Activated T-helper 2 cell treated with anti-CD3 and anti-CD28 coated beads, Interferon-gamma antibody, Interleukin-2, Interleukin-4, amounts not matched to agents 10 μg/mL and 5 μg/mL and 100 μg/mL, durations not matched to agents 14 hours and 24 hours and 36 hours (primary cell): Measurements from ENCODE around the gene INPP5F. TPM values are rescaled to one million over a fixed set of nuclear protein-coding genes. Genes with fewer than 3 reads are reported as not detected.
A peak's percentile ranks its signal among the peaks of the same experiment; 100 is the strongest.

ENCODE experiments used
- DNase-seq: peaks from one replicate; pipeline ENCODE4 v3.0.0; 2021; ENCODE audit warnings: low spot score
- H3K27ac Mint-ChIP-seq: one replicate; pipeline ENCODE4 v1.8.0; 2021; ENCODE audit warnings: mixed read lengths
- H3K27me3 Mint-ChIP-seq: one replicate; pipeline ENCODE4 v1.8.0; 2021; ENCODE audit warnings: low read depth, mixed read lengths
- H3K36me3 Mint-ChIP-seq: one replicate; pipeline ENCODE4 v1.8.0; 2021; ENCODE audit warnings: low read depth, mixed read lengths
- H3K4me1 Mint-ChIP-seq: one replicate; pipeline ENCODE4 v1.8.0; 2021; ENCODE audit warnings: low read depth, mixed read lengths
- H3K4me3 Mint-ChIP-seq: one replicate; pipeline ENCODE4 v1.8.0; 2021; ENCODE audit warnings: low read depth, mild to moderate bottlenecking, moderate library complexity, mixed read lengths
- H3K9me3 Mint-ChIP-seq: one replicate; pipeline ENCODE4 v1.8.0; 2021; ENCODE audit warnings: mixed read lengths
- intact Hi-C: fragments of 100-400 bp; cut with micrococcal nuclease; formaldehyde crosslinking; loops from one replicate; pipeline ENCODE4 v1.15.1; 2023
- total RNA-seq: library from RNA; stranded (reverse); gene quantifications from 2 replicates; pipeline ENCODE4 v1.2.3, GENCODE V29; 2022

The INPP5F gene
- total RNA-seq, 1 donor from 2014 or later = 10.2 TPM

DNA sequence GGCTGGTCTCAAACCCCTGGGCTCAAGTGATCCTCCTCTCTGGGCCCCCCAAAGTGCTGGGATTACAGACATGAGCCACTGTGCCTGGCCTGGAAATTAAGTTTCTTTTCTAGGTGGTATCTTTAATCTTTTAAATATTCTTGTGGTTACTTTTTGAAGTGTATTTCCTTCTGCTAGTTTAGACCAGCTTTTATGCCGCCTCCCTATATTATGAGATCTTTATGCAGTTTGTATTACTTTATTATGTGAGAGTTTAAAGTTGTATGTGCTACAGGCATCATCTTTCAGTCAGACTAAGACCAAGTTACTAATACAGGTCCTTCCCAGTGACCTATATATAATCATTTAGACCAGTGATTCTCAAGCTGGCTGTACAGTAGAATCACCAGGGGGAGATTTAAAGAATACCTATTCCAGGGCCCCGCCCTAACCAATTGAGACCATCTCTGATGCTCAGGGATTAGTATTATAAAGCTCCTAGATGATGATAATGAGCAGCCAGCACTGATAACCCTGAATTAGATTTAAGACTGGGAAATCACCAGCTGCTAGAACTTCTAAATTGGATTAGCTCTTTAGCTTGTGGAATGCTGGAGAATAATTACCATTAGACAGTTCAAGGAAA lies 11.3 kb downstream of the INPP5F start:
- intact Hi-C loops = loop anchor here (5.0 kb wide), 1 partner anchor 40 kb away; no protein-coding TSS in a partner anchor
- Mint-ChIP-seq H3K9me3 (no peaks in the 10 kb centered on the region), H3K27me3 (no peaks in the 10 kb centered on the region), H3K27ac (no peak overlapping the region), H3K4me1 (peaks cover 23% of the 10 kb centered on the region), H3K36me3 (no peaks in the 10 kb centered on the region), H3K4me3 (no peak overlapping the region)
- DNase-seq = no peak

GRCh38 chr10:119737823-119738222 lies 12.0 kb downstream of the INPP5F start:
- DNase-seq = no peak
- Mint-ChIP-seq H3K27me3 (no peaks in the 10 kb centered on the region), H3K4me3 (no peak overlapping the region), H3K36me3 (no peaks in the 10 kb centered on the region), H3K27ac (no peak overlapping the region), H3K4me1 (peaks cover 23% of the 10 kb centered on the region), H3K9me3 (no peaks in the 10 kb centered on the region)
- intact Hi-C loops = loop anchor here (5.0 kb wide), 1 partner anchor 39 kb away; no protein-coding TSS in a partner anchor

DNA sequence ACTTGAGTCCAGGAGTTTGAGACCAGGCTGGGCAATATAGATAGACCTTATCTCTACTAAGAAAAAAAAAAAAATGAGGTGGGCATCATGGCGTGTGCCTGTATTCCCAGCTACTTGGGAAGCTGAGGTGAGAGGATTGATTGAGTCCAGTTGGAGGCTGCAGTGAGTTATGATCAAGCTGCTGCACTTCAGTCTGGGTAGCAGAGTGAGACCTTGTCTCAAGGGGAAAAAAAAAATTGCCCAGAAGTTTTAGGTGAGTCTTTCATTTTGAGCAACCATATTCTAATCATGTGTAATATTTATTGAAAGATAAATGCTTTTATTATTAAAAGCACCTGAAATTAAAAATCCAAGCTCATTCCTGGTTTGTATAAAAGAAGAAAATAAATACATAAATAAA lies 13.1 kb downstream of the INPP5F start:
- intact Hi-C loops = loop anchor here (5.0 kb wide), 1 partner anchor 38 kb away; no protein-coding TSS in a partner anchor
- peaks cover 21% of the 10 kb centered on the region for H3K4me1 Mint-ChIP-seq
- no peak overlapping the region for H3K4me3 Mint-ChIP-seq
- H3K9me3 Mint-ChIP-seq = no peaks in the 10 kb centered on the region
- no peaks in the 10 kb centered on the region for H3K27me3 Mint-ChIP-seq
- H3K27ac Mint-ChIP-seq = no peak overlapping the region
- no peaks in the 10 kb centered on the region for H3K36me3 Mint-ChIP-seq
- no peak for DNase-seq

- intact Hi-C loops = no loop called here
- Mint-ChIP-seq H3K4me1 (peaks cover 19% of the 10 kb centered on the region), H3K36me3 (no peaks in the 10 kb centered on the region), H3K9me3 (no peaks in the 10 kb centered on the region), H3K4me3 (no peak overlapping the region), H3K27ac (no peak overlapping the region), H3K27me3 (no peaks in the 10 kb centered on the region)
- DNase-seq = no peak
Measured at GRCh38 chr10:119740096-119740495, 14.2 kb downstream of the INPP5F start.

DNA sequence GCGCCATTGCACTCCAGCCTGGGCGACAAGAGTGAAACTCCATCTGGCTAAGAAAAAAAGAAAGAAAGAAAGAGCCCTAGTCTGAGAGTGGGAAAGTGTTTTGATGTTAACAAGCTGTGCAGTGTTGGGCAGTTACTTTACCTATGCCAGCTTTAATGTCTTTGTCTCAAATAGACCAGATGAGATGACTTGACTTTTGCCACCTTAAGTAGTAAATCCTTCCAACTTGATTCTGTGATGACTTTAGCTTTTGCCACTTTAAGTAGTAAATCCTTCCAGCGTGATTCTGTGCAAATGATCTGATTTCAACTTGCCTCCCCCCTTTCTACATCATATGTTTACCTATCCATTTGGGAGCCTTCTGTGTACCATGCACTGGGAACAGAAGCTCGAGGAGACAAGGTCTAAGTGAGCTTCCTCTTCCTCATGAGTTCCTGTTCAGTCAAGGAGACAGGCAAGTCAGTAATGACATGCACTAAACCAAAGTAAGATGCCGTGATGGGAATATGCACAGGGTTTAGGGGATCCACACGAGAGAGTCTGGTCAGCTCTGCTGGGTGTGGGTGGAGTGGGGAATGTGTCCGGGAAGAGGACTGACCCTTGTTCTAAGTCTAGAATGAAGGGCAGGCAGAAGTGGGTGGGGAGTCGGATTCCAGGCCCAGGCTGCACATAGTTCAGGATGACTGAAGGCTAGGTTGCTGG lies 17.2 kb downstream of the INPP5F start:
- no peaks in the 10 kb centered on the region for H3K9me3 Mint-ChIP-seq
- no peak overlapping the region for H3K27ac Mint-ChIP-seq
- intact Hi-C loops = no loop called here
- no peak overlapping the region for H3K4me3 Mint-ChIP-seq
- no peaks in the 10 kb centered on the region for H3K27me3 Mint-ChIP-seq
- H3K36me3 Mint-ChIP-seq = no peaks in the 10 kb centered on the region
- no peak for DNase-seq
- H3K4me1 Mint-ChIP-seq = peaks cover 12% of the 10 kb centered on the region

DNA sequence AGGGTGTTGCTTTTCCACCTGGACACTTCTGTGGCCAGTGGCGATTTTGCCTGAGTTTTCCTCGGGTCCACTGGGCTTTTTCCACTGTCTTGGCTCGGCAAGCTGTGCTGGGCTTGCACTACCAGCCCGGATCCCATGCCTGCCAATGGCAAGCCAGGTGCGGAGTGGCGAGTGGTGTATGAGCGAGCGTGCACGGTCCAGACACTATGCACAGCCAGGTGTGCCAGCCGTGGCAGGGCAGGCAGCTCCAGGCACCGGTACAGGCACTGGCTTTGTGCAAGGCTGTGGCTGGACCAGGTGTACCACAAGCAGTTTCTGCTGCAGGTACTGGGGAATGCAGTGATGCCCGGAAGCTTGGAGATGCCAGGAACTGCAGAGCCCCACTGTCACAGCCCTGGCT lies 22.1 kb downstream of the INPP5F start:
- Mint-ChIP-seq H3K9me3 (no peaks in the 10 kb centered on the region), H3K27me3 (no peaks in the 10 kb centered on the region), H3K4me3 (no peak overlapping the region), H3K36me3 (no peaks in the 10 kb centered on the region), H3K4me1 (peaks cover 12% of the 10 kb centered on the region), H3K27ac (no peak overlapping the region)
- no peak for DNase-seq
- intact Hi-C loops = no loop called here

GRCh38 chr10:119748871-119749270 lies 23.0 kb downstream of the INPP5F start:
- intact Hi-C loops = no loop called here
- no peaks in the 10 kb centered on the region for H3K36me3 Mint-ChIP-seq
- DNase-seq = no peak

GRCh38 chr10:119749455-119749854 lies 23.6 kb downstream of the INPP5F start:
- no peak for DNase-seq
- intact Hi-C loops = no loop called here
- no peak overlapping the region for H3K27ac Mint-ChIP-seq
- no peaks in the 10 kb centered on the region for H3K27me3 Mint-ChIP-seq
- peaks cover 12% of the 10 kb centered on the region for H3K4me1 Mint-ChIP-seq
- H3K36me3 Mint-ChIP-seq = no peaks in the 10 kb centered on the region
- H3K4me3 Mint-ChIP-seq = no peak overlapping the region
- no peaks in the 10 kb centered on the region for H3K9me3 Mint-ChIP-seq

More at GRCh38 chr10:119748871-119749270, 23.0 kb downstream of the INPP5F start:
- Mint-ChIP-seq H3K27me3 (no peaks in the 10 kb centered on the region), H3K4me1 (peaks cover 12% of the 10 kb centered on the region), H3K4me3 (no peak overlapping the region), H3K9me3 (no peaks in the 10 kb centered on the region), H3K27ac (no peak overlapping the region)

DNA sequence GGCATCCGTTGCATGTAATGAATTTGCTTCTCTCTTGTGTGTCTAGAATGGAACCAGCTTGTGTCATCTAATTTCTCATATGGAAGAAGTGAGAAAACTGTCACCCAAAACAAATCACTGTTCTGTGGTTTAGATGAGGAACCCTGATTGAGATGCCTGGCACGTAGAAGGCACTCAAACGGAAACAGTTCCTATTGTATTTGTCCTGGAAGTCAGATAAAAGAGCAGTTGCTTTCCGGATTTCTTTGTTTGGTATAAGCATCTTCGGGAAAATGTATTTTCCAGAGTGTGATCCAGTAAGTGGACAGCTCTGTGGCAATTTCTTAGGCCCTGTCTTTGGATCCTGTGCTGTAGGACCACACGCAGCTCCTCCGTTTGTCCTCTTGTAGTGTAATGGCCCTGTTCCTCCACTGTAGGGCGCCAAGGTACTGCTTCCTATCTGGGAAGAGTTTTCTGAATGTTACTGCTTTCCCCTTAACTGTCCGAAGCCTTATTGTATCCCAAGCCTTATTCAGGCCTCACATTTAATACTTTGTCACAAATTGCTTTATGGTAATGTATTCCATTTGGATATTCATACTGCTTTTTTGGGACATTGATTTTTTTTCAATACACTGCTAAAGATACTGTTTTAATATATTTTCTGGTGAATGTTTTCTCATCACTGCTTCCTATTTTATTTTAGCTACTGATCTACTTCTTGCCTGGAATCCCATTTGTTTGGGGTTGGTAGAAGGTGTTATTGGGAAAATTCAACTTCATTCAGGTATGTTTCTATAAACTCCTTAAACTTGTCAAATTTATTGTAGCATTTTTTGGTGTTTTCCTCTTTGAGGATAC lies 24.8 kb downstream of the INPP5F start:
- Mint-ChIP-seq H3K4me1 (peaks cover 7% of the 10 kb centered on the region), H3K27ac (no peak overlapping the region), H3K27me3 (no peaks in the 10 kb centered on the region), H3K9me3 (no peaks in the 10 kb centered on the region), H3K36me3 (no peaks in the 10 kb centered on the region), H3K4me3 (no peak overlapping the region)
- intact Hi-C loops = loop anchor here (1.0 to 10.0 kb wide), 4 partner anchors 64 to 584 kb away; no protein-coding TSS in a partner anchor
- DNase-seq = peak; percentile 28

- H3K4me3 Mint-ChIP-seq = no peak overlapping the region
- peaks cover 4% of the 10 kb centered on the region for H3K36me3 Mint-ChIP-seq
- no peaks in the 10 kb centered on the region for H3K9me3 Mint-ChIP-seq
- no peak overlapping the region for H3K27ac Mint-ChIP-seq
- H3K4me1 Mint-ChIP-seq = peaks cover 7% of the 10 kb centered on the region
- no peaks in the 10 kb centered on the region for H3K27me3 Mint-ChIP-seq
- intact Hi-C loops = loop anchor here (10.0 kb wide), 1 partner anchor 581 kb away; no protein-coding TSS in a partner anchor
- no peak for DNase-seq
Measured at GRCh38 chr10:119753309-119753708, 27.5 kb downstream of the INPP5F start.

- no peak overlapping the region for H3K27ac Mint-ChIP-seq
- H3K36me3 Mint-ChIP-seq = peaks cover 5% of the 10 kb centered on the region
- intact Hi-C loops = loop anchor here (10.0 kb wide), 1 partner anchor 581 kb away; no protein-coding TSS in a partner anchor
Measured at GRCh38 chr10:119754085-119754484, 28.2 kb downstream of the INPP5F start.

GRCh38 chr10:119754936-119755335 lies 29.1 kb downstream of the INPP5F start:
- Mint-ChIP-seq H3K9me3 (no peaks in the 10 kb centered on the region), H3K27ac (no peak overlapping the region), H3K27me3 (no peaks in the 10 kb centered on the region), H3K4me1 (peaks cover 8% of the 10 kb centered on the region), H3K4me3 (no peak overlapping the region), H3K36me3 (peaks cover 5% of the 10 kb centered on the region)
- DNase-seq = no peak
- intact Hi-C loops = loop anchor here (10.0 kb wide), 1 partner anchor 580 kb away; no protein-coding TSS in a partner anchor

More at GRCh38 chr10:119754085-119754484, 28.2 kb downstream of the INPP5F start:
- Mint-ChIP-seq H3K4me1 (peaks cover 7% of the 10 kb centered on the region), H3K27me3 (no peaks in the 10 kb centered on the region), H3K9me3 (no peaks in the 10 kb centered on the region), H3K4me3 (no peak overlapping the region)
- DNase-seq = no peak
